Mucosa of stomach (tissue), 1 donor: ENCODE data around the gene UPB1.

Experiments used
- H3K27me3 ChIP-seq: one replicate; pipeline ENCODE4 v1.7.0; 2013; ENCODE audit warnings: mild to moderate bottlenecking, low read length; ENCODE audit not compliant: control insufficient read depth, insufficient read depth
- H3K36me3 ChIP-seq: one replicate; pipeline ENCODE4 v1.7.0; 2013; ENCODE audit warnings: low read length; ENCODE audit not compliant: control insufficient read depth, insufficient read depth
- H3K4me1 ChIP-seq: one replicate; pipeline ENCODE4 v1.7.0; 2013; ENCODE audit warnings: mild to moderate bottlenecking, low read length; ENCODE audit not compliant: control insufficient read depth, insufficient read depth
- H3K4me3 ChIP-seq: one replicate; pipeline ENCODE4 v1.7.0; 2013; ENCODE audit warnings: low read length
- H3K9ac ChIP-seq: one replicate; pipeline ENCODE4 v1.7.0; 2013; ENCODE audit warnings: mild to moderate bottlenecking, low read length, moderate library complexity
- H3K9me3 ChIP-seq: one replicate; pipeline ENCODE4 v1.7.0; 2013; ENCODE audit warnings: mild to moderate bottlenecking, low read length, moderate library complexity; ENCODE audit not compliant: control insufficient read depth
- donor health status: Pancreatic carcinoma.

UPB1 gene

DNA sequence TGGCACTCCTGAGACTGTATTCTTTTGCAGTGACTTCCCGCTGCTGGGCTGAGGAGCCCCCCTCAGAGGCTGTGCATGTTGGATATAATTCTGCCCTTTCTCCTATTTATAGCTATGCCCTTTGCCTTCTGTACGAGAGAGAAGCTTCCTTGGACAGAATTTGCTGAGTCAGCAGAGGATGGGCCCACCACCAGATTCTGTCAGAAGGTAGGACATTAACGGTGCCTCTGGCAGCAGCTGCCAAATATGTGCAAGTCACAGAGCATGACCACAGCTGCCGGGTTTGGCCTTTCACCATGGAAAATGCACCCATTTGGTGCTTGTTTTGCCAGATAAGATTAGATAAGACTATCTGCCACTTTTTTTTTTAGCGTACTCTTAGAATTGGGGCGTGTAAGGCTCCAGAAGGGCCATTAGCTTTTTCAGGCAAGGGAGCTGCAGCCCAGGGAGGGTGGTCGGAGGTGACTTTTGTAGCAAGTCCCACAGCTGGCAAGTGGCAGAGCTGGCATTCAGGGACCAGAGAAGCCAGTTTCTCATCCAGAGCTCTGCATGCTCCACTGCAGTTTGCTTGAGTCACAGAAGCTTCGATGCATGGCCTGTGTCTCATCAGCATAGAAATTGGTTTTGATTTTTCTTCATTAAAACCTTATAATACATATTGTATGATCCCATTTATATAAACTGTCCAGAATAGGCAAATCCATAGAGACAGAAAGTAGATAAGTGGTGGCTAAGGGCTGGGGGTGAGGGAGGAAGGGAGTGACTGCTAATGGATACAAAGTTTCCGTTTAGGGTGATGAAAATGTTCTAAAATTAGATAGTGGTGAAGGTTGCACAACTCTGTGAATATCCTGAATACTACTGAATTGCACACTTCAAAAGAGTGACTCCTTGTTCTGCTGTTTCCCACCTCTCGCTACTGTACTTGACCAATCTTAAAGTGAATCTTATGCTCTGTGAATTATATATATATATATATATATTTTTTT lies 15.8 kb downstream of the UPB1 start:
- Histone ChIP-seq H3K36me3 (no peaks in the 10 kb centered on the region), H3K27me3 (peaks cover 7% of the 10 kb centered on the region), H3K9ac (no peak overlapping the region), H3K9me3 (no peaks in the 10 kb centered on the region), H3K4me3 (no peak overlapping the region), H3K4me1 (peaks cover 45% of the 10 kb centered on the region)

GRCh38 chr22:24512043-24512442 lies 16.9 kb downstream of the UPB1 start:
- no peaks in the 10 kb centered on the region for H3K9me3 ChIP-seq
- peaks cover 7% of the 10 kb centered on the region for H3K27me3 ChIP-seq
- H3K36me3 ChIP-seq: no peaks in the 10 kb centered on the region
- no peak overlapping the region for H3K4me3 ChIP-seq
- H3K9ac ChIP-seq: no peak overlapping the region
- peaks cover 35% of the 10 kb centered on the region for H3K4me1 ChIP-seq

- Histone ChIP-seq H3K4me1 (peaks cover 32% of the 10 kb centered on the region), H3K9me3 (no peaks in the 10 kb centered on the region), H3K9ac (no peak overlapping the region), H3K27me3 (peaks cover 7% of the 10 kb centered on the region), H3K4me3 (no peak overlapping the region), H3K36me3 (no peaks in the 10 kb centered on the region)
Observed at GRCh38 chr22:24513378-24514240, 18.5 kb downstream of the UPB1 start.

DNA sequence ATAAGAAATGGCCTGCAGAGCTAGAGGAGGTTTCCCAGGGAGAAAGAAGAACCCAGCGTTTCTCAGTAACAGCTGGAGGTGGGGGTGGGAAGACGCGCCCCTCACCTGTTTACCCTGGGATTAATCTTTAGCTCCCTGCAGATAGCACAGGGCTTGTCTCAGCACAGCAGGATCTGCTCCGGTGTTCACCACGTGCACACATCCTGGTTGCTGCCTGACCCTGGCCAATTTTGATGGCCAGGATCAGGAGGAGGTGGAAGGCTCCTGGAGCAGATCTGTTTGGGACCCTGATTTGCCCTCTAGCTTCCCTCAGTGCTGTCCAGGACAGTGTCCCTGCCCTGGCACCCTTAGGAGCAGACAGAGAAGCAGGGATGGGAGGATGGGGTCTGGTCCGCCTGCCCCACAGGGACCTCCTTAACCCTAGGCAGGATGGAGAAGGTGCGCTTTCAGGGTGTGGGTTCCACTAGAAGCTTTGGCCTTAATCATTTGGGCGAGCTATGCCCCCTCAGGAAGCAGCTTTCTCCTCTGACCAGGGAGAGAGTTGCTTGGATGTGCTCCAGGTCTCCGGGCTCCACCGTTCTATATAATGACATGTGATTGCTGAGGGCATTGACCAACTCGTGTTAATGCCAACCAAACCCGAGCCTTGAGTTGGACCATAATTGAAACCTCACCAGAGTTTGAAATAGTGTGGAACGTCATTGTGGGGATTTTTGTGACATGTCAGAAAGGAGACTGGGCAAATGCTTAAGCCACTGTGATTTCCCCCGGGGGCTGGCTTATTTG lies 19.3 kb downstream of the UPB1 start:
- no peak overlapping the region for H3K4me3 ChIP-seq
- peaks cover 7% of the 10 kb centered on the region for H3K27me3 ChIP-seq
- H3K9ac ChIP-seq: no peak overlapping the region
- H3K9me3 ChIP-seq: no peaks in the 10 kb centered on the region
- H3K36me3 ChIP-seq: no peaks in the 10 kb centered on the region
- H3K4me1 ChIP-seq: peaks cover 32% of the 10 kb centered on the region

DNA sequence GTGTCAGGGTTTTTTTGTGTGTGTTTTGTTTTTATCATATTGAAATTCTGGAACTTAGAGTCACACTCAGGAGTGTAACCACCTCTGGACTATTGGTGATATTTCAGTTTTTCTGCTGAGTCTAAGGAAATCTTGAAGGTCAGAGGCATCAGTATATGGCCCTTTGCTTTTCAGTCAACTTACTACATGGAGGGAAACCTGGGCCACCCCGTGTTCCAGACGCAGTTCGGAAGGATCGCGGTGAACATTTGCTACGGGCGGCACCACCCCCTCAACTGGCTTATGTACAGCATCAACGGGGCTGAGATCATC lies 19.9 kb downstream of the UPB1 start:
- H3K9me3 ChIP-seq: no peaks in the 10 kb centered on the region
- H3K9ac ChIP-seq: no peak overlapping the region
- peaks cover 7% of the 10 kb centered on the region for H3K27me3 ChIP-seq
- no peaks in the 10 kb centered on the region for H3K36me3 ChIP-seq
- no peak overlapping the region for H3K4me3 ChIP-seq
- peaks cover 32% of the 10 kb centered on the region for H3K4me1 ChIP-seq

DNA sequence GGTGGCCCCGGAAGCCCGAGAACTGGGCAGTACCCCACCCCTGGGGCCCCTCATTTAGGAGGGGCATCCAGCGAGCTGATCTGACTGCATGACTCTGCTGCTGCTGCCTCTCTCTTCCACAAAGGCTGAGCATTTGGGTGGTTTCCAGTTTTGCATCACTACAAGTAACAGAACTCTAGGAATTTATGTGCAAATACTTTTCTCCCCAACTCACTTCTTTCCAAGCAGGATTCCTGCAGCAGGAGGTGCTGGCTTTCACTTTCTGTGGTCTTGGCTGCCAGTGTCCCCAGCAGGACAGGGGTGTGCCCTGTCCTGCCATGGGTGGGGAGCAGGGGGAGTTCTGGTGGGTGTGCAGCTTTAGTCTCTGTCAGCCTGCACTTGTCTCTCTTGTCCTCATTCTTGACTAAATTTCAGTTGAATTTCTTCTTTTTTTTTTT lies 21.2 kb downstream of the UPB1 start:
- peaks cover 7% of the 10 kb centered on the region for H3K27me3 ChIP-seq
- H3K36me3 ChIP-seq: no peaks in the 10 kb centered on the region
- peaks cover 21% of the 10 kb centered on the region for H3K4me1 ChIP-seq
- no peak overlapping the region for H3K9ac ChIP-seq
- H3K9me3 ChIP-seq: no peaks in the 10 kb centered on the region
- no peak overlapping the region for H3K4me3 ChIP-seq

DNA sequence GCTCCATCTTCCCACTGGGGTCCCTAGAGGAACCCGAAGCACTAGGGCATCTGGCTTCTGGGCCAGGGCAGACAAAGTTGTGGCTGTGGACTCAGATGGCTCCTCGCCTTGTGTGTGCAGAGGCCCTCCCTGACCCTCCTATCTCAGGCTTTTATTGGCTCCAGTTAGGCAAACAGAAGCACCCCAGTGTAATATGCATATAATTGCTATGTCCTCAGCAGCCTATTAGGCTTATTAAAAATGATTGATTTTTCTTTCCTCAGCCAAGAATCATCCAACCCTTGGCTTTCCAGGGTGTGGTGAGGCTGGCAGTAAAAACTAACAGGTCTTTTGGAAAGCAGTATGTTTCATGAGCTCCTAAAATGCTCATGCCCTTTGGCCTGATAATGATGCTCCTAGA lies 22.3 kb downstream of the UPB1 start:
- Histone ChIP-seq H3K36me3 (no peaks in the 10 kb centered on the region), H3K9ac (no peak overlapping the region), H3K9me3 (no peaks in the 10 kb centered on the region), H3K27me3 (peaks cover 7% of the 10 kb centered on the region), H3K4me3 (no peak overlapping the region), H3K4me1 (peaks cover 21% of the 10 kb centered on the region)

- no peaks in the 10 kb centered on the region for H3K9me3 ChIP-seq
- H3K9ac ChIP-seq: no peak overlapping the region
- H3K4me1 ChIP-seq: peaks cover 21% of the 10 kb centered on the region
- H3K4me3 ChIP-seq: no peak overlapping the region
- H3K36me3 ChIP-seq: no peaks in the 10 kb centered on the region
- peaks cover 7% of the 10 kb centered on the region for H3K27me3 ChIP-seq
Observed at GRCh38 chr22:24518228-24518627, 23.1 kb downstream of the UPB1 start.

DNA sequence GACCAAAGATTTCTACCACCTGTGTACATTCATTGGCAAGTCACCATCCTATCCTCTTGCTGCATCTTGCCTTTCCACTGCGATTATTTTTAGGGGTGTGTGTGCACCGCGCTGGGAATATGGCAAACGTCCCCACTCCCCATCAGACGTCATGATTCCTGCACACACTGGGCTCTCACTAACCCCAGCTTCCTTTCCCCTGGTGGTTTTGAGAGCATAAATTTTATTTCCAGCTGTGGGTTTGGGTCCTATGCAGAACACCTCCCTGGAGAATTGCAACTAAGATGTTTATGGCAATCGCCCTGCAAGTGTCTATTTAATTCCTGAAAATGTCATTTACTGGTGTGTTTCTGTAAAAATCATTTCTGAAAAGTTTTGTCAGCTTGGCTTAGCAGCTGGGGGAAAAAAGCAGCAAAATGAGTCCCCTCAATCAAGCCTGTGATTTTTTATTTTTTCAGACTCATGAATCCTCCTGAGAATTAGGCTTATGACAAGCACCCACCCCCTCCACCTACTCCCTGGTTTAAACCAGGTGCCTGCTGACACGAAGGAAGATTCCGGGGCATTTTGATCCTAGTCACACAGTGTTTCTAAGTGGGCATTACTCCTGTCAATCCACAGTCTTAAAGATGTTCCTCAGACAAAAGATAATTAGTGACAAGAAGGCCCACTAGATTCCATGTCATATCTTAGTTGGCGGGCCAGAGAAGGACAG lies 23.8 kb downstream of the UPB1 start:
- Histone ChIP-seq H3K9ac (no peak overlapping the region), H3K9me3 (no peaks in the 10 kb centered on the region), H3K36me3 (no peaks in the 10 kb centered on the region), H3K4me1 (peaks cover 21% of the 10 kb centered on the region), H3K4me3 (no peak overlapping the region), H3K27me3 (peaks cover 7% of the 10 kb centered on the region)

DNA sequence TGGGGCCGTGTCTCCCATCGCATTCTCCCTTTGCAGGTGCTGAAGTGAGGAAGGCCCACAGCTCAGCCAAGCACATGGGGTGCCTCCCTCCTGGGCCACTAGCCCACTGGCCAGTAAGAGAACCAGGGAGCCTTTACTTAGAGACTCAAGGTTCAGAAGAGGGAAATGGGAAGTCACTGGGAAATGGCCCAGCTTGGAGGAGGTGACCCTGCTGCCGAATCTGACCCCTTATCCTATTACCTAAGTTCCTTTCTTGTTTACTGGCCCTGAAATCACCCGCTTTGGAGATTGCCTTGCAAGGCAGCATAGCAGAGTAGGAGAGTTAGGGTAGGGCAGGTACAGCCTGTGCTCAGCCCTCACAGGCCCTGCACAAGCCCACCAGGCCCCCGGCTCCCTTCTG lies 24.4 kb downstream of the UPB1 start:
- Histone ChIP-seq H3K36me3 (no peaks in the 10 kb centered on the region), H3K9ac (no peak overlapping the region)

GRCh38 chr22:24521791-24522245 lies 26.7 kb downstream of the UPB1 start:
- H3K9ac ChIP-seq: no peak overlapping the region
- no peak overlapping the region for H3K4me3 ChIP-seq
- H3K9me3 ChIP-seq: no peaks in the 10 kb centered on the region
- peaks cover 17% of the 10 kb centered on the region for H3K4me1 ChIP-seq
- no peaks in the 10 kb centered on the region for H3K36me3 ChIP-seq
- no peaks in the 10 kb centered on the region for H3K27me3 ChIP-seq

More for the DNA sequence above, 24.4 kb downstream of the UPB1 start:
- Histone ChIP-seq H3K9me3 (no peaks in the 10 kb centered on the region), H3K4me3 (no peak overlapping the region), H3K4me1 (peaks cover 20% of the 10 kb centered on the region), H3K27me3 (peaks cover 6% of the 10 kb centered on the region)
